C1 segment of cervical spinal cord (tissue), 14 donors: ENCODE measurements around the gene ABLIM2.
A peak's percentile ranks its signal among the peaks of the same experiment; 100 is the strongest.

Experiments used
- DNase-seq, 14 donors: peaks; one replicate each; lab custom pipeline; 2025; lab: John Stamatoyannopoulos, UW

Gene ABLIM2

DNA sequence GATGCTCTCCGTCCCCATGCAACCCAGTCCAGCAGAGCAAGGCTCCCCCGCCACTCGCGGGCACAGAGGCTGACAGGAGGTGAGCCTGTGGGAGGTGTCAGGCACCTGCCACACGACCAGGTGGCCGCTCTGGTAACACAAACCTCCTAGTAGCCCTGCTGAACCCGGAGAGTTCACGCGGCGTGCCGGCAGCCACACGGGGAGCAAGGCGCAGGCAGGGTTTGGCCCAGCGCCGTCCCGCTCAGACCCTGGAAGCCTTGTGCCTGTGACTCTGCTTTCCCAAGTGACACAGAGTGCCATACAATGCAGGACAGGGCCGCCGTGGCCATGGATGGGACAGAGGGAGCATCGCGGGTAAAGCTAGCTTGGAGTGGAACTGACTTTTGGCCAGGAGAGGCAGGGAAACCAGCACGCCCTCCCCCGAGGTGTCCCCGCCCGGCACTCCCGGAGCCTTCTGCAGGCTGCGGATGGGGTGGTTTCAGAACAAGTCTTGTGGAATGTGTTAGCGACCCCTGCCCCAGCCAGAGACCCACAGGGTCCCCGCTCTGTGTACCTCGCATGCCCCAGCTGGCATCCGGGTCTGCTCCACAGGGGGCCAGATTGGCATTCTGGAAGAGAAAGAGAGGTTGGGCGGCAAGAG, 174.2 kb downstream of the ABLIM2 start:
- peak in 1 of 14 donors; percentile 71 for DNase-seq

GRCh38 chr4:7983296-7983695, 175.3 kb downstream of the ABLIM2 start:
- no peak for DNase-seq

DNA sequence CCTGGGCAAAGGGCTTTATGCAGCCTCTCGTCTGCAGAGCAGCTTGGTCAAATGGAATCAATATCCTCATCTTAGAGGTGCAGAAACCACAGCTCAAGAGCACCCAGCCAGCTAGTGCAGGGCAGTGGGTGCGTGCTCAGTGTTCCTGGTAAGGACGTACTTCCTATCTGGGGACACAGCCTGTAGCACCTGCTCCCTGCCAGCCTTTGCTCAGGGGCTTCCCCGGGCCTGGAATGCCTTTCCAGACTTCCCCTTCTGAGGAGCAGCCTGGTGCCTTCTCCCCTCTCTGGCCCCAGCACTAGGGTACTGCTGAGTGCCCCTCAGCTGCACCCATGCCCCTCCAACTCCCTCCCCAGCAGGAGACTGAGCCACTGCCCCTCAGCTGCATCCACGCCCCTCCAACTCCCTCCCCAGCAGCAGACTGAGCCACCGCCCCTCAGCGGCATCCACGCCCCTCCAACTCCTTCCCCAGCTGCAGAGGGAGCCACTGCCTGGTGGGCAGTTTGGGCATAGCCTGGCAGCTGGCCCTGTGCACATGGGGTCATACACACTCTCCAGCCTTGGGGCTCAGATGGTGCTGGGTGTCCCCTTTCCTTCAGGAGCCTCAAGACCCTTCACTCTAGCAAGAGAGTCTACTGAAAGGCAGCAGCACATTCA, 176.7 kb downstream of the ABLIM2 start:
- DNase-seq = no peak

GRCh38 chr4:7980036-7980435, 178.6 kb downstream of the ABLIM2 start:
- no peak for DNase-seq

- no peak for DNase-seq
These were observed 179.0 kb downstream of the ABLIM2 start for GRCh38 chr4:7979652-7979968.

DNA sequence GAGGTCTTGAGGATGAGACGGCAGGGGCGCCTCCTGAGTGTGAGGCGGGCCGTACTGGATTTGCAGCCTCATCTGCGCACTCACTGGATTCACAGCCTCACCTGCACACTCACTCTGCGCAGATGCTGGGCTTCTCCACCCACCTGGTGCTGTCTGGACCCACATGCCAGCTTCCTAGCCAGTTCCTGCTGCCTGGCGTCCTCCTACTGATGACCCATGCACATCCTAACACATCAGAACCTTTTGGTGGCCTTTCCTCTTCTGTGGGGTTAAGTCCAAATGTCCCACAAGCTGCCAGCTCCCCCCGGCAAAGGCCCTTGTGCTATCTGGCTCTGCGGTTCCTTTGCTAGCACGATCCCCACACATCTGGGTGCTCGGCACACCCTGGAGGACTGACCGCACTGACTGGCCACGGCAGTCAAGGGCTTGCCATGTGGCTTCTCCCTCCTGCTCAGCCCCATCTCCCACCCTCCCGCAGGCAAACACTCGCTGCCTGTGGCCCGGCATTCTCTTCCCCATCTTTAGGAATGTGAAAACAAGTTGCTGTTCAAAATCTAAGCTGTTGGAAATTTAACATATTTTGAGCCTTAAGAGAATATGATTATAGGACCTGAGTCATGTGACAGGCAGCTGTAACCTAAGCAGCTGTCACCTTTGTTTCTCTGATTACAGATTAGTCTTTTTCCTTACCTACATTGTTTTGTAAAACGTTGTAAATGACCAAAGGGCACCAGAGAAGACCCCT, 179.5 kb downstream of the ABLIM2 start:
- DNase-seq = no peak

DNA sequence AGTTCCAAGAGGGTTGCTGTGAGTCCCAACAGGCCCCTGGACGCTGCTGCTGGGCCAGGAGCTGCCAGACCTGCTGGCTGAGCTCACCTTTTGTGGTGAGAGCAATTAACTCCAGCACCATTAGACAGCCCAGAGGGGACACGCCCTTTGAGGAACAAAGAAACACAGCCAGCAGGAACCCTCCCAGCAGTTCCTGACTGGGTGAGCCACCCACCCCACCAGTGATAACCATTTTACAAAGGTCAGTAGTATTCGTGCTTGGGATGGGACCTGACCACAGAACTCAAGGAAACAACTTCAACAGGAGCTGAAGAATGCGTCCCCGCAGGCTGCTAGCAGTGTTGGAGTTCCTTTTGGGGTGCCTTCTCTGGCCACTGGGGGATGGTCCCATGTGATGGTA, 180.1 kb downstream of the ABLIM2 start:
- no peak for DNase-seq

- no peak for DNase-seq
These were observed 182.0 kb downstream of the ABLIM2 start for GRCh38 chr4:7976634-7977033.

DNA sequence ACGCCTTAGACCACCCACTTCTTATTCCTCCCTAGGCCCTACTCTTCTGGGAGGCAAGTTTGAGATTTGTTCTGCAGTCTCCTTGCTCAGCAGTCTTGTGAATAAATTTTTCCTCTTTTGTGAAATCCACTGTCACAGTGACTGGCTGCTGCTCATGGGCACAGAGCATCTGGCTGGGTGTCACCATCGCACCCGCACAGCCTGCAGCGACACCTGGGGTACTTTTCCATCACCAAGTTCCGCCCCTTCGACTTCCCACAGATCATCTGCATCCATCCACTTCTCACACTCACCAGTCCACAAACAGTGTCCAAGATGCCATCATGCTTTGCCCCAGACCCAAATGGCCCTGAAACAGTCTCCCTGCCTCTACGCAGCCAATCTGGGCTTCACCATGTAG, 182.6 kb downstream of the ABLIM2 start:
- no peak for DNase-seq

DNA sequence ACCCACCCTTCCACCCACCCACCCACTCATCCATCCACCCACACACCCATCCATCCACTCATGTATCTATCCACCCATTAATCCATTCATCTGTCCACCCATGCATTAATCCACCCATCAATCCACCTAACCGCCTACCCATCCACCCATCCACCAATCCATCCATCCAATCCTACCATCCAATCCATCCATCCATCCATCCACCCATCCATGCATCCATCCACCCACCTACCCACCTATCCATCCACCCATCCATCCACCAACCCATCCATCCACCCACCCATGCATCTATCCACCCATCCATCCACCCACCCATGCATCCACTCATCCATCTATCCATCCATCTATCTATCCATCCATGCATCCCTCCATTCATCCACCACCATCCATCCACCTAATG, 184.2 kb downstream of the ABLIM2 start:
- no peak for DNase-seq

- peak in 3 of 14 donors; percentile 10 to 47 (median 11) for DNase-seq
These were observed 185.1 kb downstream of the ABLIM2 start for GRCh38 chr4:7973545-7973981.

DNA sequence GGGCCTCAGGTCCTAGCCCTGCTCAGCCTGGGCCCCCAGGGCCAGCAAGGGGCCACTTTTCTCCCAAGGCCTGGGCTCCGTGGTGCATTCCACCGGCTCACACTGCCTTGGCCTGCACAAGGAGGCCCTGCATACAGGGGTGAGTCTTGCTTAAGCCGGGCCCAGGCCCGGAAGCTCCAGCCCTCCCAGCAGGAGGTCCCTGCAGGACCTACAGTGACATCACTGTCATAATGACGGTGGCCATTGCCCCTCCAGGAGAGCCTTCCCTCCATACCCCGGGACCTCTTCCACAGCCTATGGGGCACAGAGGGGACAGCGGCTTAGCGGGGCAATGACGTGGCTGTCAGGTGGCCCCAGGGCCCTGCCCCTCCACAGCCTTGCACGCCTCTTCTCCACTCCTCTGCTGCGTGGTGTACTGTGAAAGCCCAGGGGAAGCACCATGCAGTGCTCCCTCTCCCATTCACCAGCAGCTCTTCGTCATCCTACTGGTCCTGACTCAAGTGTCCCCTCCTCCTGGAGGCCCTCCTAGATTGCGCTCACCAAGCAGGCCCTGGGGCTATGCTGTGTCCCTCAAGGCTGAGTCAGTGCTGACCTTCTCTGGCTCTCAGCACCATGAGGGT, 186.6 kb downstream of the ABLIM2 start:
- DNase-seq = no peak

GRCh38 chr4:7971159-7971631, 187.4 kb downstream of the ABLIM2 start:
- DNase-seq = no peak

GRCh38 chr4:7970361-7970946, 188.2 kb downstream of the ABLIM2 start:
- peak in 1 of 14 donors; percentile 19 for DNase-seq

- DNase-seq = no peak
These were observed 190.2 kb downstream of the ABLIM2 start for GRCh38 chr4:7968262-7968896.

GRCh38 chr4:7967501-7968261, 190.9 kb downstream of the ABLIM2 start:
- DNase-seq = peak in 4 of 14 donors; percentile 7 to 86 (median 28)

DNA sequence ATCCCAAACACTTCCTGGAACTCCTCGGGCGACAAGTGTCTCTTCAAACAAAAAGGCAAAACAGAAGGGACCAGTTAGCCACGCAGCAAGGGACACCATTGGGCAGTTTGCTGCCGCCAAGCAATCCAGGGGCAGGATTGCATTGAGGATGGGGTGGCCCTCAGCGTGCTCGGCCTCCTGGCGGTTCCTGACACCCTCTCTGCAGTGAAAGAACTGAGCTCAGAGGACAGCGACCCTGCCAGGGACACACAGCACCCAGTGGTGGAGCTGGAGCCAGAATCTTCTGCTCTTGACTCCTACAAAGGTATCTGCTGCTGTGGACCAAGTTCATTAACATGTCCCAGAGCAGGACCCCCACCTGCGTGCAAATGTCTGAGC, 191.6 kb downstream of the ABLIM2 start:
- no peak for DNase-seq

DNA sequence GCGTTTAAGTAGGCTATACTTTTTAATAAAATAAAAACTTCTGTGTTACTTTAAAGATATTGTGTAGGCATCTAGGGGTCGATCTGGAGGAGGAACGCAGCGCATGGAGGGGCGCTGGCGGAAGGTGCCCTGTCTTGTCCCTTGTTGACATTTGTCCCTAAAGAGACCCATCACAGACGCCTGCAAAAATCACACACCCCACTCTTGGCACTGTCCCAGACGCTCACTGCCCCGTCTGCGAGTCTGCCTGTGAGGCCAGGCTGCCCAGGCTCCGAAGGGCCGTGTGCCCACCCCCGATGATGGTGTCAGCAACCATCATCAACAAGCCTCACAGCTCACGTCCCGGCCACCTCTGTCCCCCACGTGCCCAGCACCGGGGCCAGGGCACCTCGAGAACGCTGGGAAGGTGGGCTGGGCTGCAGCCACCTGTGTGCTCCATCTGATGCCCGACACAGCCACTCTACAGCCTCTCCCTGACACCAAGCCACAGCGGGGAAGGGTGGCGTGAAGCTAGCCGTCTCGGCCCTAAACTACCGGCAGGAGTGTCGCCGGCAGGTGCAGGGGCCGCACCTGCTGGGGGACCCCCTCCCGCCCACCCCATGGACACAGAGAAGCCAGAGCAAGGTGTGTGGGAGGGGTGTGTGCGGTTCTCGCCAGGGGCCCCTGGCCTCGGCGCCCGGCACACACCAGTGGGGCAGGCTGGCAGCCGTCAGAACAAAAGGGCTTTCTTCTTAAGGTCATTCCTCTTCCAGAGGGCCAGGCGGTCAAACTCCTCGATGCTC, 192.1 kb downstream of the ABLIM2 start:
- DNase-seq = no peak

- no peak for DNase-seq
These were observed 193.5 kb downstream of the ABLIM2 start for GRCh38 chr4:7964890-7965662.
